ENCODE data around the gene TECPR2.

GRCh38 chr14:102508774-102509745 is 146.3 kb downstream of the TECPR2 start:
- TF ChIP-seq POLR2A (IDR thresholded peaks at IDR 0.05; ENCODE audit: low read depth, low read length) = no peak
- TF ChIP-seq POLR2AphosphoS5 (IDR thresholded peaks at IDR 0.05; ENCODE audit: low read depth, low read length) = no peak
- no peak for TF ChIP-seq SPI1 (IDR thresholded peaks at IDR 0.05; ENCODE audit: low read depth, low read length)
